CD4-positive, alpha-beta memory T cell (primary cell): ENCODE results near the gene SIX4. TPM values are rescaled to one million over a fixed set of nuclear protein-coding genes. Genes with fewer than 3 reads are reported as not detected.
"Not testable (repeated sequence)": the region's sequence is repeated elsewhere in the genome, so short reads cannot be mapped to it uniquely, and the experiment has no call there.

Source experiments
- CTCF ChIA-PET: fragments of 350-600 bp; sonication (Branson Sonifier 250); formaldehyde crosslinking; loops from one replicate; lab custom pipeline; 2021; ENCODE audit warnings: inconsistent platforms; ENCODE audit not compliant: partially characterized antibody; lab: Charles Lee
- POLR2A ChIA-PET: fragments of 350-600 bp; sonication (Branson Sonifier 250); formaldehyde crosslinking; loops from one replicate; lab custom pipeline; 2021; ENCODE audit not compliant: partially characterized antibody; lab: Charles Lee
- DNase-seq, 5 donors: peaks; one replicate each; pipeline versions ENCODE4 v3.0.0 to v3.0.0-alpha.2; 2020 to 2022; ENCODE audit warnings: mixed read lengths in 1 of 5
- H3K27ac ChIP-seq: one replicate; pipeline ENCODE4 v1.7.0; 2013; ENCODE audit warnings: low read depth, low read length
- H3K27me3 ChIP-seq: 2 replicates; pipeline ENCODE4 v1.7.0; 2013; ENCODE audit warnings: mild to moderate bottlenecking, low read length, moderate library complexity; ENCODE audit not compliant: insufficient read depth
- H3K36me3 ChIP-seq: 2 replicates; pipeline ENCODE4 v1.7.0; 2013; ENCODE audit warnings: mild to moderate bottlenecking, low read length, moderate library complexity; ENCODE audit not compliant: insufficient read depth
- H3K4me1 ChIP-seq: 2 replicates; pipeline ENCODE4 v1.7.0; 2013; ENCODE audit warnings: mild to moderate bottlenecking, low read length, moderate library complexity; ENCODE audit not compliant: insufficient read depth
- H3K4me3 ChIP-seq, 2 donors: one replicate each; pipeline ENCODE4 v1.7.0; 2013; ENCODE audit warnings: low read length in 2 of 2, mild to moderate bottlenecking in 1 of 2
- H3K9me3 ChIP-seq, 2 donors: one replicate each; pipeline ENCODE4 v1.7.0; 2013; ENCODE audit warnings: low read length in 2 of 2, control low read depth in 1 of 2; ENCODE audit not compliant: control insufficient read depth in 1 of 2
- H3K27ac Mint-ChIP-seq, 7 donors: one replicate each; pipeline ENCODE4 v1.8.0; 2020 to 2021; ENCODE audit warnings: mixed read lengths in 7 of 7, mild to moderate bottlenecking in 6 of 7, inconsistent platforms in 3 of 7, moderate library complexity in 3 of 7
- H3K27me3 Mint-ChIP-seq, 2 donors: one replicate each; pipeline ENCODE4 v1.8.0; 2020 to 2021; ENCODE audit warnings: mixed read lengths in 2 of 2
- H3K36me3 Mint-ChIP-seq, 2 donors: one replicate each; pipeline ENCODE4 v1.8.0; 2020 to 2021; ENCODE audit warnings: mixed read lengths in 2 of 2, inconsistent platforms in 1 of 2, mild to moderate bottlenecking in 1 of 2
- H3K4me1 Mint-ChIP-seq, 4 donors: one replicate each; pipeline ENCODE4 v1.8.0; 2020 to 2021; ENCODE audit warnings: mixed read lengths in 4 of 4, mild to moderate bottlenecking in 1 of 4
- H3K4me3 Mint-ChIP-seq, 8 donors: one replicate each; pipeline ENCODE4 v1.8.0; 2020 to 2021; ENCODE audit warnings: mixed read lengths in 8 of 8, mild to moderate bottlenecking in 7 of 8, moderate library complexity in 6 of 8, inconsistent platforms in 3 of 8
- H3K9me3 Mint-ChIP-seq, 8 donors: one replicate each; pipeline ENCODE4 v1.8.0; 2020 to 2021; ENCODE audit warnings: mixed read lengths in 8 of 8, mild to moderate bottlenecking in 5 of 8, inconsistent platforms in 3 of 8, moderate library complexity in 1 of 8
- intact Hi-C: fragments of 100-400 bp; cut with micrococcal nuclease; formaldehyde crosslinking; loops from one replicate; pipeline ENCODE4 v1.15.1; 2023
- polyA plus RNA-seq, 2 donors: library from polyadenylated mRNA; unstranded; fragments of 300-500 nt; fragmentation: Illumina TruSeq; gene quantifications; one replicate each; pipeline ENCODE4 v1.2.3, GENCODE V29; 2021
- total RNA-seq, 2 experiments: library from RNA; stranded (reverse); gene quantifications; one replicate each; pipeline ENCODE4 v1.2.3, GENCODE V29; 2021

The SIX4 gene
- total and polyA plus RNA-seq, 4 experiments from 2014 or later: not detected

GRCh38 chr14:60734465-60735242 lies 10.5 kb upstream of the SIX4 start, which contains the start of gene MNAT1:
TSS of gene MNAT1 (plus strand) at chr14:60734761. CDS start at chr14:60734863, 102 bp downstream.
- peak; percentile 68 to 74 (median 72) for DNase-seq
- peak within 1 kb of the TSS; percentile 92 to 97 for H3K4me3 ChIP-seq
- intact Hi-C loops: loop anchor here (1.0 to 2.0 kb wide), 3 partner anchors 10 to 246 kb away; partner anchors contain the start of gene SIX4
- H3K27ac ChIP-seq: peak within 1 kb of the TSS; percentile 39
- ChIA-PET POLR2A (interaction anchor here (1.1 to 1.9 kb wide), 2 partner anchors 11 to 1159 kb away, joined by 3 to 6 read pairs; partner anchors contain the start of gene SIX4), CTCF (interaction anchor here (1.2 to 1.4 kb wide), 2 partner anchors 12 to 20 kb away, joined by 3 to 7 read pairs; no protein-coding TSS in a partner anchor)
- Mint-ChIP-seq H3K36me3 (peaks cover 3 to 5% of the 10 kb centered on the region in 2 donors), H3K27ac (peak within 1 kb of the TSS; percentile 24 to 98 (median 95)), H3K27me3 (peaks cover 7 to 15% of the 10 kb centered on the region in 2 donors), H3K9me3 (peaks cover 0 to 5% (median 5%) of the 10 kb centered on the region in 8 donors), H3K4me3 (peak within 1 kb of the TSS; percentile 95 to 100 (median 98)), H3K4me1 (peaks cover 23 to 38% (median 28%) of the 10 kb centered on the region in 4 donors)
- no peaks in the 10 kb centered on the region for H3K27me3 ChIP-seq
- H3K9me3 ChIP-seq: no peaks in the 10 kb centered on the region
- H3K4me1 ChIP-seq: peaks cover 20% of the 10 kb centered on the region
- no peaks in the 10 kb centered on the region for H3K36me3 ChIP-seq

DNA sequence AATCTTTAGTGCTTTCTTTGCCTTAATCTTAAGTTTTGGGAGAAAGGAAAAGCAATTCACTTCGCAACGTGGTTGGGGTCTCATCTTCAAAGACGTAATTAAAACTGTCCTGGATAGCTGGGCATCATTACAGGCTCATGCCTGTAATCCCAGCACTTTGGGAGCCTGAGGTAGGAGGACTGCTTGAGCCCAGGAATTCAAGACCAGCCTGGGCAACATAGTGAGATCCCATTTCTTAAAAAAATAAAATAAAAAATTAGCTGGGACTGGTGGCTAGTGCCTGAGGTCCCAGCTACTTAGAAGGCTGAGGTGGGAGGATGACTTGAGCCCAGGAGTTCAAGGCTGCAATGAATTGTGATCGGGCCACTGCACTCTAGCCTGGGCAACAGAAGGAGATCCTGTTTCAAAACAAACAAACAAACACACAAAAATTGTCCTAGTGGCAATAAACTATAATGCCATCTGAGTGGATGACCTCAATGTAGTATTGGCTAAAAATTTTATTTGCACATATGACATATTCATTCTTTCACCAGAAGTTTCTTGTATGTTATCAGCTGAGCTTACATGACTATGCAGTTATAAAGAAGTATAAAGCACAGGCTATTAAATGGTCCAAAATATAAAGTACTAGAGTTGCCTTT lies 8.8 kb upstream of the SIX4 start:
- peaks cover 17 to 29% (median 22%) of the 10 kb centered on the region in 4 donors for H3K4me1 Mint-ChIP-seq
- H3K27me3 ChIP-seq: no peaks in the 10 kb centered on the region
- H3K27ac ChIP-seq: no peak overlapping the region
- H3K4me1 ChIP-seq: peaks cover 20% of the 10 kb centered on the region
- peaks cover 3 to 5% of the 10 kb centered on the region in 2 donors for H3K36me3 Mint-ChIP-seq
- DNase-seq: no peak
- H3K27me3 Mint-ChIP-seq: peaks cover 15 to 26% of the 10 kb centered on the region in 2 donors
- H3K4me3 ChIP-seq: no peak overlapping the region
- no peak overlapping the region for H3K27ac Mint-ChIP-seq
- peaks cover 0 to 5% (median 5%) of the 10 kb centered on the region in 8 donors for H3K9me3 Mint-ChIP-seq
- no peaks in the 10 kb centered on the region for H3K9me3 ChIP-seq
- CTCF ChIA-PET: interaction anchor here (1.4 kb wide), 1 partner anchor 11 kb away, joined by 7 read pairs; no protein-coding TSS in a partner anchor
- H3K36me3 ChIP-seq: no peaks in the 10 kb centered on the region
- H3K4me3 Mint-ChIP-seq: peak overlapping the region in 1 of 8 donors; percentile 10
- intact Hi-C loops: no loop called here
- POLR2A ChIA-PET: interaction anchor here (1.1 kb wide), 3 partner anchors 21 to 1157 kb away, joined by 3 read pairs; partner anchors contain the start of genes SLC38A6 and TRMT5

GRCh38 chr14:60731291-60731690 lies 7.1 kb upstream of the SIX4 start:
- H3K9me3 ChIP-seq, H3K27ac ChIP-seq, H3K4me3 ChIP-seq, H3K9me3 Mint-ChIP-seq, H3K36me3 ChIP-seq, H3K27ac Mint-ChIP-seq, CTCF ChIA-PET, H3K4me3 Mint-ChIP-seq, intact Hi-C loops, POLR2A ChIA-PET, DNase-seq, H3K36me3 Mint-ChIP-seq: not testable (repeated sequence)
- H3K4me1 ChIP-seq: peaks cover 18% of the 10 kb centered on the region
- Mint-ChIP-seq H3K27me3 (peaks cover 27 to 40% of the 10 kb centered on the region in 2 donors), H3K4me1 (peaks cover 15 to 32% (median 19%) of the 10 kb centered on the region in 4 donors)
- peaks cover 11% of the 10 kb centered on the region for H3K27me3 ChIP-seq

- POLR2A ChIA-PET: interaction anchor here (1.6 kb wide), 1 partner anchor 11 kb away, joined by 6 read pairs; the partner anchor contains the start of gene MNAT1
- Histone ChIP-seq H3K27ac (no peak overlapping the region), H3K9me3 (no peaks in the 10 kb centered on the region), H3K4me3 (peak overlapping the region; percentile 47 to 61), H3K27me3 (peaks cover 42% of the 10 kb centered on the region), H3K4me1 (peaks cover 20% of the 10 kb centered on the region), H3K36me3 (no peaks in the 10 kb centered on the region)
- peak overlapping the region; percentile 85 to 93 (median 88) for H3K4me3 Mint-ChIP-seq
- H3K27ac Mint-ChIP-seq: no peak overlapping the region
- H3K36me3 Mint-ChIP-seq: no peaks in the 10 kb centered on the region
- peaks cover 7 to 36% (median 15%) of the 10 kb centered on the region in 4 donors for H3K4me1 Mint-ChIP-seq
- peaks cover 59 to 68% of the 10 kb centered on the region in 2 donors for H3K27me3 Mint-ChIP-seq
- DNase-seq: peak; percentile 16 to 51 (median 22)
- peaks cover 0 to 5% (median under 1%) of the 10 kb centered on the region in 8 donors for H3K9me3 Mint-ChIP-seq
- CTCF ChIA-PET: interaction anchor here (0.5 to 1.6 kb wide), 2 partner anchors 11 to 96 kb away, joined by 3 to 7 read pairs; partner anchors contain the start of gene MNAT1
- intact Hi-C loops: no loop called here
These were observed 840 bp downstream of the SIX4 start for GRCh38 chr14:60723116-60723906.

- Mint-ChIP-seq H3K36me3 (no peaks in the 10 kb centered on the region), H3K4me1 (peaks cover 7 to 36% (median 15%) of the 10 kb centered on the region in 4 donors), H3K27me3 (peaks cover 55 to 61% of the 10 kb centered on the region in 2 donors), H3K27ac (peak overlapping the region in 1 of 7 donors; percentile 42), H3K9me3 (peaks cover 0 to 5% (median under 1%) of the 10 kb centered on the region in 8 donors), H3K4me3 (peak overlapping the region; percentile 78 to 96 (median 88))
- Histone ChIP-seq H3K27me3 (peaks cover 39% of the 10 kb centered on the region), H3K9me3 (no peaks in the 10 kb centered on the region), H3K27ac (no peak overlapping the region), H3K4me3 (peak overlapping the region; percentile 11 to 61), H3K4me1 (peaks cover 20% of the 10 kb centered on the region), H3K36me3 (no peaks in the 10 kb centered on the region)
- intact Hi-C loops: no loop called here
- CTCF ChIA-PET: interaction anchor here (1.6 kb wide), 1 partner anchor 11 kb away, joined by 7 read pairs; the partner anchor contains the start of gene MNAT1
- POLR2A ChIA-PET: interaction anchor here (1.6 kb wide), 1 partner anchor 12 kb away, joined by 6 read pairs; the partner anchor contains the start of gene MNAT1
- peak in 2 of 5 donors; percentile 6 to 17 for DNase-seq
These were observed 1.6 kb downstream of the SIX4 start for GRCh38 chr14:60722357-60723115.

- peaks cover 52 to 56% of the 10 kb centered on the region in 2 donors for H3K27me3 Mint-ChIP-seq
- peaks cover 0 to 2% (median 0%) of the 10 kb centered on the region in 8 donors for H3K9me3 Mint-ChIP-seq
- ChIA-PET POLR2A (no interaction called here), CTCF (interaction anchor here (1.6 kb wide), 1 partner anchor 12 kb away, joined by 7 read pairs; the partner anchor contains the start of gene MNAT1)
- peak overlapping the region in 1 of 7 donors; percentile 42 for H3K27ac Mint-ChIP-seq
- no peaks in the 10 kb centered on the region for H3K36me3 Mint-ChIP-seq
- H3K9me3 ChIP-seq: no peaks in the 10 kb centered on the region
- H3K4me1 ChIP-seq: peaks cover 20% of the 10 kb centered on the region
- H3K36me3 ChIP-seq: no peaks in the 10 kb centered on the region
- no peak for DNase-seq
- no peak overlapping the region for H3K27ac ChIP-seq
- peaks cover 33% of the 10 kb centered on the region for H3K27me3 ChIP-seq
- H3K4me3 Mint-ChIP-seq: peak overlapping the region; percentile 78 to 96 (median 86)
- intact Hi-C loops: no loop called here
- peak overlapping the region in 1 of 2 donors; percentile 49 for H3K4me3 ChIP-seq
- peaks cover 7 to 34% (median 15%) of the 10 kb centered on the region in 4 donors for H3K4me1 Mint-ChIP-seq
These were observed 2.1 kb downstream of the SIX4 start for GRCh38 chr14:60722107-60722356.
